Ovary (tissue), 9 donors: ENCODE measurements around the gene ABHD16B. TPM values are rescaled to one million over a fixed set of nuclear protein-coding genes. Genes with fewer than 3 reads are reported as not detected.

Experiments used
- DNase-seq, 5 donors: peaks; one replicate each; pipeline ENCODE4 v3.0.0-alpha.2; 2019 to 2020
- H3K27ac ChIP-seq, 2 donors: fragments of 200-600 bp; one replicate each; pipeline versions ENCODE4 v1.5.1 to v1.8.0; 2019 to 2022
- H3K27me3 ChIP-seq: fragments of 200-600 bp; one replicate; pipeline ENCODE4 v1.8.0; 2022
- H3K36me3 ChIP-seq: fragments of 200-600 bp; sonication (generic); one replicate; pipeline ENCODE4 v1.5.1; 2019
- H3K4me1 ChIP-seq: one replicate; pipeline ENCODE4 v1.8.1; 2013; ENCODE audit warnings: mild to moderate bottlenecking, moderate library complexity; ENCODE audit not compliant: insufficient read depth
- H3K4me3 ChIP-seq: fragments of 200-600 bp; sonication (generic); one replicate; pipeline ENCODE4 v1.5.1; 2017
- H3K9me3 ChIP-seq, 2 donors: fragments of 200-600 bp in 1 of 2; sonication (generic) in 1 of 2; one replicate each; pipeline versions ENCODE4 v1.5.1 to v1.8.1; 2013 to 2019; ENCODE audit warnings: mild to moderate bottlenecking in 1 of 2, moderate library complexity in 1 of 2
- CTCF ChIP-seq, 3 donors: fragments of 450-650 bp in 2 of 3; fragments of 200-600 bp in 1 of 3; IDR thresholded peaks; one replicate each; pipeline versions ENCODE4 v1.5.1 to v1.8.0; 2016 to 2022; ENCODE audit warnings: antibody characterized with exemption in 3 of 3, mild to moderate bottlenecking in 1 of 3
- EP300 ChIP-seq: sonication (generic); formaldehyde crosslinking; IDR thresholded peaks from one replicate; pipeline ENCODE4 v1.6.1; 2017; ENCODE audit warnings: antibody characterized with exemption
- POLR2A ChIP-seq: fragments of 450-650 bp; IDR thresholded peaks from one replicate; pipeline ENCODE4 v1.6.1; 2017; ENCODE audit warnings: antibody characterized with exemption, mild to moderate bottlenecking, moderate library complexity
- WGBS, 3 donors: extraction: QIAGEN DNeasy Blood & Tissue Kit in 1 of 3; methylation state at CpG; one replicate each; pipeline versions ENCODE4 v1.1.5 to v1.1.7; 2013 to 2017; 5-methylcytosine and 5-hydroxymethylcytosine counted together
- intact Hi-C, 4 donors: fragments of 100-400 bp; cut with DNase I; formaldehyde crosslinking; loops; one replicate each; pipeline versions ENCODE4 v1.11.0 to v1.15.1; 2022 to 2023
- polyA plus RNA-seq, 2 donors: library from polyadenylated mRNA; stranded (reverse); fragments of 200-250 nt in 1 of 2; fragments of 350-450 nt in 1 of 2; fragmentation: Illumina TruSeq in 1 of 2; extraction: RNeasy Lipid Tissue Mini Kit (QIAGEN cat#74804) in 1 of 2; gene quantifications; one replicate each; pipeline ENCODE4 v1.2.3, GENCODE V29; 2013 to 2014
- total RNA-seq, 7 donors: library from RNA; depleted of rRNA in 2 of 7; stranded (reverse); fragments of >200 nt in 2 of 7; fragmentation: NEBNext Ultra II Directional in 3 of 7; extraction: Animal tissue kit (Norgen Biotek cat#: 25700) in 3 of 7; gene quantifications; one replicate each; pipeline versions ENCODE4 v1.1.0 to v1.2.4, GENCODE V29; 2016 to 2023
- donor health status: DM: no; HTN: no; CAD: no; lungs with moderate emphysema.
- donor health status: DM: no; HTN: no; CAD: no.
- donor health status: Bipolar disorder and iron deficiency.
- donor health status: DM: yes; HTN: yes; CAD: no.
- donor health status: DM: no; HTN: no; CAD: no.
- donor health status: DM: yes; HTN: yes; CAD: no.

The ABHD16B gene
- total and polyA plus RNA-seq, 9 donors: 0.57 TPM; not detected in 8

GRCh38 chr20:63883201-63883593 lies 21.9 kb downstream of the ABHD16B start:
- 84 to 92% (median 91%) methylated on average over 5 to 6 of the region's 6 CpGs for WGBS, 3 donors
- no peak for DNase-seq
- H3K9me3 ChIP-seq: no peaks in the 10 kb centered on the region
- no peak overlapping the region for H3K27ac ChIP-seq
- H3K4me3 ChIP-seq: no peak overlapping the region
- TF ChIP-seq EP300 (no peak), CTCF (IDR thresholded peaks at IDR 0.05) (no peak), POLR2A (no peak)
- peaks cover 3% of the 10 kb centered on the region for H3K36me3 ChIP-seq
- no peaks in the 10 kb centered on the region for H3K27me3 ChIP-seq
- intact Hi-C loops: loop anchor here in 1 of 4 donors (10.0 kb wide), 1 partner anchor 328 kb away; the partner anchor contains the start of gene FNDC11
- H3K4me1 ChIP-seq: no peaks in the 10 kb centered on the region

- no peaks in the 10 kb centered on the region for H3K9me3 ChIP-seq
- intact Hi-C loops: loop anchor here in 1 of 4 donors (10.0 kb wide), 1 partner anchor 330 kb away; the partner anchor contains the start of gene FNDC11
- H3K27me3 ChIP-seq: no peaks in the 10 kb centered on the region
- 81 to 82% (median 82%) methylated on average over 21 of the region's 21 CpGs for WGBS, 3 donors
- DNase-seq: no peak
- H3K4me1 ChIP-seq: no peaks in the 10 kb centered on the region
- peaks cover 3% of the 10 kb centered on the region for H3K36me3 ChIP-seq
- TF ChIP-seq EP300 (no peak), POLR2A (no peak), CTCF (IDR thresholded peaks at IDR 0.05) (no peak)
- no peak overlapping the region for H3K4me3 ChIP-seq
- no peak overlapping the region for H3K27ac ChIP-seq
Observed at GRCh38 chr20:63884506-63885263, 23.4 kb downstream of the ABHD16B start.

- no peak for DNase-seq
- 81 to 83% (median 82%) methylated on average over 27 of the region's 27 CpGs for WGBS, 3 donors
- peaks cover 3% of the 10 kb centered on the region for H3K36me3 ChIP-seq
- no peaks in the 10 kb centered on the region for H3K27me3 ChIP-seq
- no peaks in the 10 kb centered on the region for H3K9me3 ChIP-seq
- TF ChIP-seq CTCF (IDR thresholded peaks at IDR 0.05) (no peak), EP300 (no peak), POLR2A (no peak)
- intact Hi-C loops: loop anchor here in 1 of 4 donors (10.0 kb wide), 1 partner anchor 331 kb away; the partner anchor contains the start of gene FNDC11
- no peaks in the 10 kb centered on the region for H3K4me1 ChIP-seq
- no peak overlapping the region for H3K4me3 ChIP-seq
- H3K27ac ChIP-seq: no peak overlapping the region
Observed at GRCh38 chr20:63885264-63886053, 24.2 kb downstream of the ABHD16B start.

- DNase-seq: no peak
- H3K36me3 ChIP-seq: peaks cover 3% of the 10 kb centered on the region
- WGBS, 3 donors: 91 to 95% (median 92%) methylated on average over 14 of the region's 14 CpGs
- no peaks in the 10 kb centered on the region for H3K27me3 ChIP-seq
- no peak overlapping the region for H3K4me3 ChIP-seq
- H3K4me1 ChIP-seq: no peaks in the 10 kb centered on the region
- intact Hi-C loops: loop anchor here in 1 of 4 donors (10.0 kb wide), 1 partner anchor 331 kb away; the partner anchor contains the start of gene FNDC11
- TF ChIP-seq EP300 (no peak), POLR2A (no peak), CTCF (IDR thresholded peaks at IDR 0.05) (no peak)
- no peak overlapping the region for H3K27ac ChIP-seq
- no peaks in the 10 kb centered on the region for H3K9me3 ChIP-seq
Observed at GRCh38 chr20:63886054-63886419, 24.7 kb downstream of the ABHD16B start.
